B cell (primary cell): ENCODE data around the gene ZFP64.

Experiments
- CTCF ChIP-seq: fragments of 200-600 bp; IDR thresholded peaks from one replicate; pipeline ENCODE4 v1.8.0; 2022; ENCODE audit warnings: antibody characterized with exemption, mild to moderate bottlenecking
- EZH2 ChIP-seq: IDR thresholded peaks from 2 replicates; pipeline ENCODE4 v1.6.1; 2012; ENCODE audit warnings: borderline replicate concordance, low read depth, mild to moderate bottlenecking, moderate library complexity, low read length; ENCODE audit not compliant: insufficient read depth, poor library complexity, severe bottlenecking

DNA sequence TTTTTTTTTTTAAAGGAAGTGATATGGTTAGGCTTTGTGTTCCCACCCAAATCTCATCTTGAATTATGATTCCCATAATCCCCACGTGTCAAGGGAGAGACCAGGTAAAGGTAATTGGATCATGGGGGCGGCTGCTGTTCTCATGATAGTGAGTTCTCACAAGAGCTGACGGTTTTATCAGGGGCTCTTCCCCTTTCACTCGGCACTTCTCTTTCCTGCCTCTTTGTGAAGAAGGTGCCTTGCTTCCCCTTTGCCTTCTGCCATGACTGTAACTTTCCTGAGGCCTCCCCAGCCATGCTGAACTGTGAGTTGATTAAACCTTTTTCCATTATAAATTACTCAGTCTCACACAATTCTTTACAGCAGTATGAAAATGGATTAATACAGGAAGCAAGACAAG lies 64.3 kb downstream of the ZFP64 start:
- TF ChIP-seq CTCF (no peak), EZH2 (no peak)
